Nephron progenitor cell (in vitro differentiated cells): ENCODE data around the gene EIPR1.

Experiments used
- DNase-seq: peaks from one replicate; pipeline ENCODE4 v3.0.0; 2021
- H3K27ac Mint-ChIP-seq: 2 replicates; pipeline ENCODE4 v1.8.0; 2021; ENCODE audit warnings: mild to moderate bottlenecking, moderate library complexity, mixed read lengths
- H3K27me3 Mint-ChIP-seq: 2 replicates; pipeline ENCODE4 v1.8.0; 2021; ENCODE audit warnings: mild to moderate bottlenecking, low read depth, mixed read lengths; ENCODE audit not compliant: poor library complexity
- H3K36me3 Mint-ChIP-seq: 2 replicates; pipeline ENCODE4 v1.8.0; 2021; ENCODE audit warnings: low read depth, mixed read lengths
- H3K4me1 Mint-ChIP-seq: 2 replicates; pipeline ENCODE4 v1.8.0; 2021; ENCODE audit warnings: mixed read lengths
- H3K4me3 Mint-ChIP-seq: 2 replicates; pipeline ENCODE4 v1.8.0; 2021; ENCODE audit warnings: mild to moderate bottlenecking, moderate library complexity, mixed read lengths
- H3K9me3 Mint-ChIP-seq: 2 replicates; pipeline ENCODE4 v1.8.0; 2021; ENCODE audit warnings: mild to moderate bottlenecking, moderate library complexity, mixed read lengths
- CTCF ChIP-seq: fragments of 200-600 bp; sonication (generic); IDR thresholded peaks from 2 replicates; pipeline ENCODE4 v1.5.0; 2021; ENCODE audit warnings: antibody characterized with exemption

Gene EIPR1

GRCh38 chr2:3272761-3273160, 104.9 kb downstream of the EIPR1 start:
- DNase-seq, result no peak
- no peaks in the 10 kb centered on the region for H3K27me3 Mint-ChIP-seq
- peaks cover 57% of the 10 kb centered on the region for H3K9me3 Mint-ChIP-seq
- TF ChIP-seq CTCF, result no peak
- no peaks in the 10 kb centered on the region for H3K4me1 Mint-ChIP-seq
- H3K36me3 Mint-ChIP-seq, result peaks cover 34% of the 10 kb centered on the region
- no peak overlapping the region for H3K27ac Mint-ChIP-seq
- H3K4me3 Mint-ChIP-seq, result no peak overlapping the region

DNA sequence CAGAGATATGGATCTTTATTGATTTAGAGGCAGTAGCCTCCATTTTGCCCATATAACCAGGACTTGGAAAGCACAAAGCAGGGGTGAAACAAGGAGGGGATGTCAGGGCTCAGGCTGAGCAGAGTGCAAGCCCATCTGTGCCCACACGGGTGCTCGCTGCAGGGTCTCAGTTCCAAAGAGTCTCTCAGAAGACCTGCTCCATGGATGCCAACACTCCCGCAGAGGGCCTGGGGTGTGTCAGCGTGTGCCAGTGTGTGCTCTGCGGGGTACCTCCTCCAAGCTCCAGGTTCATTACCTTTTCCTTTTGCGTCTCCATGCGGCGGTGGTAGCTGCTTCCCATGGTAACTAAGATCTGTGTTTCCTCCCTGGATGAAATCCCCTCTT, 107.5 kb downstream of the EIPR1 start:
- Mint-ChIP-seq H3K4me3 (no peak overlapping the region), H3K36me3 (peaks cover 18% of the 10 kb centered on the region), H3K4me1 (peaks cover 10% of the 10 kb centered on the region), H3K27ac (no peak overlapping the region), H3K27me3 (no peaks in the 10 kb centered on the region), H3K9me3 (peaks cover 45% of the 10 kb centered on the region)
- no peak for DNase-seq
- no peak for TF ChIP-seq CTCF

DNA sequence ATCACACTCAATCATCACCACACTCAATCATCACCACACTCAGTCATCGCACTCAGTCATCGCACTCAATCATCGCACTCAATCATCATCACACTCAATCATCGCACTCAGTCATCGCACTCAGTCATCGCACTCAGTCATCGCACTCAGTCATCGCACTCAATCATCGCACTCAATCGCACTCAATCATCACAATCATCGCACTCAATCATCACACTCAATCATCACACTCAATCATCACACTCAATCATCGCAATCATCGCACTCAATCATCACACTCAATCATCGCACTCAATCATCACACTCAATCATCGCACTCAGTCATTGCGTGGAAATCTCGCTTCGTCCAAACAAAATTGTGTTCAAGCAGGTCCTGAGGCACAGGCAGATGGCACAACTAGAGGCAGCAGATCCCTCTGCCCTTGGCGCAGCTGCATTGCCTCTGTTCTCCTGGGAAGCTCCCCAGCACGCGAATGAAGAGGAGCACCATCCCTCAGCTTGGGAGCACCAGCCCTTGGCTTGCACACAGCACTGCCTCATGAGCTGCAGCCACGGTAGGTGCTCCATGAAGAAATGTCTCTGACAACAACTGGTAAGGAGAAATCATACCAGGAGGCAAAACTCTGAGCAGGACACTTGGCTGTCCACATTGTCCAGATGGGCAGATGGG, 108.1 kb downstream of the EIPR1 start:
- peaks cover 10% of the 10 kb centered on the region for H3K4me1 Mint-ChIP-seq
- H3K27ac Mint-ChIP-seq, result no peak overlapping the region
- H3K4me3 Mint-ChIP-seq, result no peak overlapping the region
- TF ChIP-seq CTCF, result no peak
- peaks cover 12% of the 10 kb centered on the region for H3K36me3 Mint-ChIP-seq
- H3K27me3 Mint-ChIP-seq, result no peaks in the 10 kb centered on the region
- DNase-seq, result no peak
- H3K9me3 Mint-ChIP-seq, result peaks cover 40% of the 10 kb centered on the region

- Mint-ChIP-seq H3K27me3 (no peaks in the 10 kb centered on the region), H3K4me3 (no peak overlapping the region), H3K36me3 (peaks cover 4% of the 10 kb centered on the region), H3K9me3 (peaks cover 31% of the 10 kb centered on the region), H3K27ac (no peak overlapping the region), H3K4me1 (peaks cover 10% of the 10 kb centered on the region)
- TF ChIP-seq CTCF, result no peak
- DNase-seq, result no peak
These were observed 109.0 kb downstream of the EIPR1 start for GRCh38 chr2:3268705-3269029.

DNA sequence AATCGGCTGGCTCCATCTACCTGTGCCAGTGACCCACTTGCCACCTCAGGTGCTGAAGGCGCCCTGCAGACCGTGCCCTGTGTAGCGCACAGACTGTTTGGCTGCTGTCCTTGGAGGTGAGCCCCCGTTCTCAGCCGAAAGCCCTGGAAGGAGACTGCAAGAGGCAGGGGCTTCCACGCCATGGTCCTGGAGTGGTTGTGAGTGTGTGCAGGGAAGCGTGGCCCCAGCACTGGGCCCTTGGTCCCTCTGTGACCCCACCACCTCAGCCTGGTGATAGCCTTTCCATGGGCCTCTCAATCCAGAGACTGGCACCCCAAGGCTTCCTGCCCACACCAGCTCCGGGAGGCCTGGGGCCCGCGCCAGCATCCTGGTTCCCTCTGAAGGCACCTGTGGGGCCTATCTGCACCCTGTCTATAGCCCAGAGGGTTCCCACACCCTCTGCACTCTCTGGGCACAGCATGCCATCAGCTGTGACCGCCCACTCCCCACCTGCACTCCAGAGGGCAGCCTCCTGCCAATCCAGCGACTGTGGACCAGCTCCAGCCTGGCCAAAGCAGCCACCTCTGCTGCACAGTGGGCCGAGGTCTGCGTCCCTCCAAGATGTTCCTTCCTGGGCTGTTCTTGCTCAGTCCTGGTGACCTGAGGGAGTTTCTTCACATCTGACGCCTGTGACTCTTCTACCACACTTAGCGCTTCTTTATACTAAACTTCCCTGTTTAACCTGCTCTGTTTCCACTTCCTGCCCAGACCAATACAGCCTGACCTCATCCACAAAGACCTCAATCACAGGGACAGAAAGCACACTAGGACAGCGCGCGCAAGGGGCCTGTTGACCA, 109.5 kb downstream of the EIPR1 start:
- DNase-seq, result no peak
- no peak overlapping the region for H3K27ac Mint-ChIP-seq
- H3K27me3 Mint-ChIP-seq, result no peaks in the 10 kb centered on the region
- H3K9me3 Mint-ChIP-seq, result peaks cover 25% of the 10 kb centered on the region
- H3K36me3 Mint-ChIP-seq, result no peaks in the 10 kb centered on the region
- TF ChIP-seq CTCF, result no peak
- peaks cover 10% of the 10 kb centered on the region for H3K4me1 Mint-ChIP-seq
- H3K4me3 Mint-ChIP-seq, result no peak overlapping the region
